NCI-H82 treated with DMSO at 0.1 percent for 48 hours (cell line): ENCODE data around the gene IL1RAPL1.

Experiments
- DNase-seq: peaks from one replicate; lab custom pipeline; 2025; ENCODE audit not compliant: unreplicated experiment; lab: John Stamatoyannopoulos, UW

Gene IL1RAPL1

DNA sequence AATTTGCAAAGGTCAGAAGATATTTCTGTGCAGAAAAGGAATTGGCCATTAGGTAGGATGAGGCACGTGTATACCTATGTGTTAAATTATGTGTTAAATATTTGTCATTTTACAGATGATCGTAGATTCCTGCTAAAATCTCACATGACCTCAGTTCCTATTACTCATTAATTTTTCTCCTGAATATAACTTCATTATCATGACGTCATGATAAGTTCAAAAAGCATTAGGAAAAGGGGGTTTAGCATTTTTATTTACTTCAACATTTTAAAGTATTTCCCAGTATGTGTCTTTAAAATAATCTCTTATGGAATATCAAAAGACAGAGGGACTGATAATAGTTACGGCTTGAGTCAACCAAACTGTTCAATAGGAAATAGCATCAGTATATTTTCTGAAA is 372.8 kb downstream of the IL1RAPL1 start:
- no peak for DNase-seq

GRCh38 chrX:28966331-28966730 is 379.1 kb downstream of the IL1RAPL1 start:
- no peak for DNase-seq

GRCh38 chrX:28969126-28969525 is 381.9 kb downstream of the IL1RAPL1 start:
- no peak for DNase-seq

DNA sequence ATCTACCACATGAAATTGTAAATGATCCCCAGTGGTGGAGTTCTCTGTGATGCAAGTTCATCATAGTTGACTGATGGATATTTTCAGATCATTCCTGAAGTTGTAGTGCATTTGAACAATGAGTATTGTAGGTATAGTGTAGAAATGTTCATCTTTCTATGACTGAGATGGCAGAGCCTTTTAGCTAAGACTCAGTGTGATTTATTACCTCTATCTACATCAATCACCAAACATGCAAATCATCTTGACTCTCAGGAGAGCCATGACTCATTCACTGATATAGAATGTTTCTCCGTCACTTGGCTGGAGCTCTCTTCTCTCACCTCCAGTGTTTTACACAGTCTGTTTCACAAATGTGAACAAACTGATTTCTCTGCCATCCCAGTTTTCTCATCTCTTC is 392.6 kb downstream of the IL1RAPL1 start:
- DNase-seq = no peak

DNA sequence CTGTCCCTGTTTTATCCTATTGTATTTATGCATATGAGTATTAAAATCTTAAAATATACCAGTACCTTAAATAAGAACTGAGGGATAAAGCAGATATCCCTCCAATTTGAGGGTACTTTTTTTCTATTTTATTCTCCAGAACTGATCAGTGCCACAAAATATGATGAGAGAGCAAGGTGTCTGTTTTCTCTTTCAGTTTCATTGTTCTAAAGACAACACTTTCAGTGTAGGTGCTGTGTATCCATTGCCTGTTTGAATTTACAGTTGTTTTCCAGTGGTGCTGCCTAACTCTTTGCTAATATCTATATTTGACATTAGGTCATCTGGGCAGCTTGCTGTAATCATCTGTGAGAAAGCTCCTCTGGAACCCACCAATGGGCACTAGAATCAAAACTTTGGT is 394.7 kb downstream of the IL1RAPL1 start:
- no peak for DNase-seq

GRCh38 chrX:28988246-28988645 is 401.0 kb downstream of the IL1RAPL1 start:
- DNase-seq = peak; percentile 32

DNA sequence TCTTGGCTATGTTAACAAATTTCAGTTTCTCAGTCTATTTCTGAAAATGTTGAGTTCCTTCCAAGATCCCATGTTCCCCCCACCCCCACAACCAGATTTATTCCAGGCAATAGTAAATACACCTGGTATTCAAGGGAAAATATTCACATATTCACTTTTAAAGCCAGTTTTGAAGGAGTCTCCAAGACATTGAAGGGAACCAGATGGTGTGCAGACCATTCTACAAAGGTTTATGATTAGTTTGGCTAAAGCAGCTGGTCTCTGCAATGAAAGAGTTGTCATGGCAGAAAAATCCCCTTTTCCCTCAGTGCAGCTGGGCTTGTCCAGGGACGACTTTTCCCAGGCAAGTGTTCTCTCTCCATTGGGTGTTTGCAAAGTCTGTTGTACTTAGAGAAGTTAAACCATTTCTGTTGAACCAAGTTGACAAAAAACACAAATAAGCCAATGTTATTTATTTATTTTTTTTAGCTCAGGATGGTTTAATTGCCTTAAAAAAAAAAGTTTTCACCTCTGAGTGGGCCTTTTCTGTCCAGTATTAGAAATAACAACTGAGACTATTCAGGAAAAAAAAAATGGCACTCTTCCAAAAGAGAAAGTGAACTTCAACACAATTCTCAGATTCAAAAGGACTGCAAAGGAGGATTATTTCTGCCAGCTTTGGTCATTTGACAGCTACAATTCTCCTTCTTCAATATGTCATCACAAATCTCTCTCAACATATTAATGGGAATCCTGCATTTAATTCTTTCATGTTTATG is 410.6 kb downstream of the IL1RAPL1 start:
- no peak for DNase-seq

DNA sequence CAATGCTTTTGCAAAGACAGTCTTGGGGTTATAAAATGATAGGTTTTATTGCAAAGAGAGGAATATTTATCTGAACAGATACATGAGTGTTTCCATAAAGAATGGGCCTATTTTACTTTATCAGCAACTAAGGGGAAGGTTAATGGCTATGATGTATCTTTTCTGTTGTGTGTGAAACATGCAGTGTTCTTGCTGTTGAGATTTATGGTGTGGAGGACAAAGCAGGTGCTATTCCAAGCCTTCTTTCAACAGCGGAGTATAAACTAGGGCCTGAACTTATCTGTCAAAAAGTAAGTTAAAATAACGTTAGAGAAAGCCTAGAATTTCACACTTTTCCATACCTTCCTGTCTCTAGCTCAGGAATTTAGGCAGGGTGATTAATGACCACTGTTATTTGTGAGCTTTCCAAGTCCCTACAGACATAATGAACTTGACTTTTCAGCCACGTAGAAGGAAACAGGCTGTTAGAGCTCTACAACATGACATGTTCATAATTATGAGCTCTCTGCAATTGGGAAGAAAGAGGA is 411.4 kb downstream of the IL1RAPL1 start:
- no peak for DNase-seq

- no peak for DNase-seq
Measured at GRCh38 chrX:29012867-29013266, 425.6 kb downstream of the IL1RAPL1 start.

- DNase-seq = no peak
Measured at GRCh38 chrX:29023207-29023606, 436.0 kb downstream of the IL1RAPL1 start.

- no peak for DNase-seq
Measured at GRCh38 chrX:29024871-29025270, 437.6 kb downstream of the IL1RAPL1 start.

- no peak for DNase-seq
Measured at GRCh38 chrX:29039501-29039900, 452.3 kb downstream of the IL1RAPL1 start.

GRCh38 chrX:29040160-29040559 is 452.9 kb downstream of the IL1RAPL1 start:
- no peak for DNase-seq

DNA sequence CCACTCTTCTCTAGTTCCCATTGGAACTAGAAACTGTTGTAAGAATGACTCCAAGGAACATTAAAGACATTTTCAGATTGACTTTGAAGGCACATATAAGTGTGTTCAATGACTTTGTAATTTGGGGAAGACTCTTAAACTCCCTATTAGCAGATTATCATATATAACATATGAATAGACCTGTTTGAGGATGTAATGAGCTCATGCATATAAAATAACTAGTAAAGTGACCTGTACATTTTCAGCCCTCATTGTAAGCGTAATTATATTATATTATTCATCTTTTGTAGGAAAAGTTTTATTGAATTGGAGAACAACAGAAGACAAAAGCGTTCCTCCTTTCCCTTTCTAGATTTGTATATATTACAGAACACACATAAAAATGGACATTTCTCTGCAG is 455.1 kb downstream of the IL1RAPL1 start:
- DNase-seq = no peak

GRCh38 chrX:29043746-29044145 is 456.5 kb downstream of the IL1RAPL1 start:
- DNase-seq = no peak

GRCh38 chrX:29044423-29045184 is 457.4 kb downstream of the IL1RAPL1 start:
- no peak for DNase-seq

- DNase-seq = no peak
Measured at GRCh38 chrX:29065477-29065876, 478.2 kb downstream of the IL1RAPL1 start.

- DNase-seq = no peak
Measured at GRCh38 chrX:29066516-29066915, 479.3 kb downstream of the IL1RAPL1 start.

GRCh38 chrX:29067351-29067750 is 480.1 kb downstream of the IL1RAPL1 start:
- DNase-seq = no peak

DNA sequence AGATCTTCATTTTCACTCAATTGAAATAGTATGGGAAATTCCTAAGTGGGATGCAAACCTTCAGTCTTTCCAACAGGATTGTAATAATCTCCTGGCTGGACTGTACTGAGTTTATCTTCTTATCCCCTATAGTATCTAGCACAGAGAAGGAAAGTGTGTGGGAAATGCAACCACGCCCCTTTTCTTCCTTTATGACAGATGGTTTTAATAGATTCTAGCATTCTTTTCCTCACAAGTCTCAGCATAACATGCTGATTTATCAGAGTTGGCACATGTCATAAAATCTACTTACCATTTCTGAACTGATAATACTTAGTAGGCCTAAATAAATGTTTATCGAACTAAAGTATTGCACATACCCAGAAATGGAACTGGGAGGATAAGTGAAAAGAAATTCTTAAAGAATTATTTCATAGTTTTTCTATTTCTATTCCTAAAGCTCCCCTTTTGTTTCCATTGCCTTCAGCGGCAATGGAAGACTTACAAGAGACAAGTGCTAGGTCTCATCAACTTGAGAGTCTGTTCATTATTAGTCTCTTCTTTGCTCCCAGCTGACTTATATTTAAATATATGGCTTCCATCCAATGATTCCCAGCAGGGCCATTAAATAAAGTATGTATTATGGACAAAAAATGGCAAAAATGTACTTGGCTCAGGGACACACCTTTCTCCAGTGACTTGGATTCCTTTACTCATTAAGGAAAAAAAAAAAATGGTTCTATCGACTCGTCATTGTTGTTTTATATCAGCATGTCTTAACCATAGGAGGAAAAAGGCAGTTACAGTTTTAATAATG is 484.5 kb downstream of the IL1RAPL1 start:
- DNase-seq = no peak

GRCh38 chrX:29082558-29082957 is 495.3 kb downstream of the IL1RAPL1 start:
- no peak for DNase-seq
